OCI-LY3 (cell line): ENCODE results near the gene AMELX.

ENCODE experiments used
- H2AFZ ChIP-seq: fragments of 200-600, 300-600 bp; shearing (Covaris generic); 2 replicates; pipeline ENCODE4 v1.6.0; 2014; ENCODE audit warnings: antibody characterized with exemption, low read depth, low read length
- H3K27ac ChIP-seq: fragments of 200-600, 300-600 bp; sonication (generic); 2 replicates; pipeline ENCODE4 v1.5.1; 2014; ENCODE audit warnings: mild to moderate bottlenecking, low read length, moderate library complexity, mixed read lengths
- H3K27me3 ChIP-seq: fragments of 200-600, 300-600 bp; sonication (generic); 2 replicates; pipeline ENCODE4 v1.6.1; 2014; ENCODE audit warnings: low read depth, low read length, mixed read lengths
- H3K36me3 ChIP-seq: fragments of 200-600, 300-600 bp; sonication (generic); replicated peaks from 2 replicates; pipeline ENCODE3; 2014; ENCODE audit warnings: low read depth, low read length, mixed read lengths
- H3K4me1 ChIP-seq: fragments of 300-600, 200-600 bp; sonication (generic); 2 replicates; pipeline ENCODE4 v1.6.1; 2014; ENCODE audit warnings: low read length, mixed read lengths
- H3K4me2 ChIP-seq: fragments of 200-600, 300-600 bp; sonication (generic); 2 replicates; pipeline ENCODE4 v1.6.1; 2014; ENCODE audit warnings: low read length, mixed read lengths
- H3K4me3 ChIP-seq: fragments of 300-600, 200-600 bp; sonication (generic); 2 replicates; pipeline ENCODE4 v1.5.1; 2014; ENCODE audit warnings: antibody characterized with exemption, mild to moderate bottlenecking, low read length, moderate library complexity
- H3K79me2 ChIP-seq: fragments of 300-600, 200-600 bp; shearing (Covaris generic); 2 replicates; pipeline ENCODE4 v1.6.1; 2014; ENCODE audit warnings: mild to moderate bottlenecking, low read length, mixed read lengths
- H3K9ac ChIP-seq: fragments of 300-600, 200-600 bp; shearing (Covaris generic); 2 replicates; pipeline ENCODE4 v1.6.0; 2014; ENCODE audit warnings: mild to moderate bottlenecking, low read length, moderate library complexity
- H3K9me3 ChIP-seq: fragments of 200-600, 300-600 bp; shearing (Covaris generic); 2 replicates; pipeline ENCODE4 v1.6.1; 2014; ENCODE audit warnings: low read length, mixed read lengths; ENCODE audit not compliant: insufficient read depth
- H4K20me1 ChIP-seq: fragments of 200-600, 300-600 bp; sonication (generic); 2 replicates; pipeline ENCODE4 v1.6.1; 2016; ENCODE audit warnings: low read length, mixed read lengths; ENCODE audit not compliant: insufficient read depth
- EZH2phosphoT487 ChIP-seq: fragments of 200-600 bp; shearing (Covaris generic); IDR thresholded peaks from 2 replicates; pipeline ENCODE4 v1.6.1; 2018; ENCODE audit warnings: antibody characterized with exemption, mixed run types, low read depth
- TF ChIP-seq, protein P1 (sequence below): fragments of 200-600, 300-600 bp; sonication (generic); IDR thresholded peaks from 2 replicates; pipeline ENCODE4 v1.5.1; 2014; ENCODE audit warnings: antibody characterized with exemption, low read length, low read depth

Gene AMELX

DNA sequence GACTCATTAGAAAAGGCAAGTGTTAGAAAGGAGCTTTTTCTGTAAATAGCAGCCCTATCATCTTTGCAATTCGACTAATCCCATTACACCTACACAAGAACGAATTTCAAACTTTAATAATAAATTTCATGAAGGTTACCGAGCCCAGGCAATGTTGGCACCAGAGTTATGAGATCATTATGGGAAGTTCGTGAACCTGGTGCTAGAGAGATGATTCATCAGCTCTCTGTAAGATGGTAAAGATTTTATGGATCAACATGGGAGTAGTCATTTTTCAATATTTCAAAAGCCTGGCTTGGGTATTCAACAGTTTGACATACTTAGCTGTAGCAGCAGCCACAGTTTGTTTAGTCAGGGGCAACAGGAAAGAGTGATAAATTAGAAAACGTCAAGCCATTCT lies 35.8 kb downstream of the AMELX start:
- H4K20me1 ChIP-seq = no peaks in the 10 kb centered on the region
- H3K36me3 ChIP-seq = no peaks in the 10 kb centered on the region
- no peak overlapping the region for H2AFZ ChIP-seq
- TF ChIP-seq, protein P1, sequence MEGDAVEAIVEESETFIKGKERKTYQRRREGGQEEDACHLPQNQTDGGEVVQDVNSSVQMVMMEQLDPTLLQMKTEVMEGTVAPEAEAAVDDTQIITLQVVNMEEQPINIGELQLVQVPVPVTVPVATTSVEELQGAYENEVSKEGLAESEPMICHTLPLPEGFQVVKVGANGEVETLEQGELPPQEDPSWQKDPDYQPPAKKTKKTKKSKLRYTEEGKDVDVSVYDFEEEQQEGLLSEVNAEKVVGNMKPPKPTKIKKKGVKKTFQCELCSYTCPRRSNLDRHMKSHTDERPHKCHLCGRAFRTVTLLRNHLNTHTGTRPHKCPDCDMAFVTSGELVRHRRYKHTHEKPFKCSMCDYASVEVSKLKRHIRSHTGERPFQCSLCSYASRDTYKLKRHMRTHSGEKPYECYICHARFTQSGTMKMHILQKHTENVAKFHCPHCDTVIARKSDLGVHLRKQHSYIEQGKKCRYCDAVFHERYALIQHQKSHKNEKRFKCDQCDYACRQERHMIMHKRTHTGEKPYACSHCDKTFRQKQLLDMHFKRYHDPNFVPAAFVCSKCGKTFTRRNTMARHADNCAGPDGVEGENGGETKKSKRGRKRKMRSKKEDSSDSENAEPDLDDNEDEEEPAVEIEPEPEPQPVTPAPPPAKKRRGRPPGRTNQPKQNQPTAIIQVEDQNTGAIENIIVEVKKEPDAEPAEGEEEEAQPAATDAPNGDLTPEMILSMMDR = no peak
- TF ChIP-seq EZH2phosphoT487 = no peak
- H3K4me1 ChIP-seq = no peaks in the 10 kb centered on the region
- H3K79me2 ChIP-seq = no peaks in the 10 kb centered on the region
- no peak overlapping the region for H3K9ac ChIP-seq
- H3K27me3 ChIP-seq = no peaks in the 10 kb centered on the region
- no peak overlapping the region for H3K4me3 ChIP-seq
- no peak overlapping the region for H3K4me2 ChIP-seq
- H3K27ac ChIP-seq = no peak overlapping the region
- no peaks in the 10 kb centered on the region for H3K9me3 ChIP-seq

DNA sequence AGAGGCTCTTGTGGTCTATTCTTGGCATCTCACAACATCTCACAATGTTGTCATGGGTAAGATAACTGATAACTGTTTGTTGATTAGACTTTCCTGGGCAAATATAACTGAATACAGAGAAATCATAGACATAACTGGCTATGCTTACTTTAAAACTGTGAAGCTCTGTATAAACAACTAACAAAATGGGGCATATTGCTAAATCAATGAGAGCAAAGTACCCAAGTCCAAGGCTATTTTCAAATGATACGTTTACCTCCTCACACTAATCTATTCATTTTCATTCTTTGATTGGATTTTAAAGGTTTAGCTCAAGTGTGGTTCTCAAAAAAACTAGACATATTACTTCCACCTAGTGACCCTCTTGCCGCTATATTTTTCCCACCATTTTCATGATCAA lies 38.6 kb downstream of the AMELX start:
- Histone ChIP-seq H3K4me3 (no peak overlapping the region), H3K4me1 (no peaks in the 10 kb centered on the region), H3K27me3 (no peaks in the 10 kb centered on the region), H3K36me3 (no peaks in the 10 kb centered on the region), H3K27ac (no peak overlapping the region), H3K9ac (no peak overlapping the region), H3K4me2 (no peak overlapping the region), H4K20me1 (no peaks in the 10 kb centered on the region), H3K79me2 (no peaks in the 10 kb centered on the region), H2AFZ (no peak overlapping the region), H3K9me3 (no peaks in the 10 kb centered on the region)
- TF ChIP-seq, protein P1 = no peak
- no peak for TF ChIP-seq EZH2phosphoT487

DNA sequence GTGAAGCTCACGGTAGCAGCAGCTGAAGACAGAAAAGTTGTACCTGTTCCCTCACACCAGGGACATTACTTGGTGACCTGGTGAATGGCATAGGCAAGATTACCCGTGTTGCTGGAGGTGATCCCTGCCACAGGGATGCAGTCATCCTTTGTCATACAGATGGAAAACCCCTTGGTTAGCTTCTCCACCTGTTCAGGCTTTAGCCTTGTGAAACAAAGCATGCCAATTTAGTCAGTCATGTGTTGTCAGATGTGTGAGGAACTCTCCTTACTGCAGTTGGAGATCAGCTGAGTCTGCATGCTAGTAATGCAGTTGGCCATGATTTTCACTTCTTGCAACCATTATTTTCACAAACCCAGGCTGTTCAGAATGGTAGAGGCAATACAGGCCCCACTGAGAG lies 41.0 kb downstream of the AMELX start:
- no peaks in the 10 kb centered on the region for H3K27me3 ChIP-seq
- no peak overlapping the region for H3K9ac ChIP-seq
- H3K4me2 ChIP-seq = no peak overlapping the region
- no peak overlapping the region for H3K27ac ChIP-seq
- no peaks in the 10 kb centered on the region for H3K9me3 ChIP-seq
- no peak overlapping the region for H2AFZ ChIP-seq
- H3K4me3 ChIP-seq = no peak overlapping the region
- no peak for TF ChIP-seq EZH2phosphoT487
- TF ChIP-seq, protein P1 = no peak
- no peaks in the 10 kb centered on the region for H4K20me1 ChIP-seq
- no peaks in the 10 kb centered on the region for H3K4me1 ChIP-seq
- H3K79me2 ChIP-seq = no peaks in the 10 kb centered on the region
- H3K36me3 ChIP-seq = no peaks in the 10 kb centered on the region

DNA sequence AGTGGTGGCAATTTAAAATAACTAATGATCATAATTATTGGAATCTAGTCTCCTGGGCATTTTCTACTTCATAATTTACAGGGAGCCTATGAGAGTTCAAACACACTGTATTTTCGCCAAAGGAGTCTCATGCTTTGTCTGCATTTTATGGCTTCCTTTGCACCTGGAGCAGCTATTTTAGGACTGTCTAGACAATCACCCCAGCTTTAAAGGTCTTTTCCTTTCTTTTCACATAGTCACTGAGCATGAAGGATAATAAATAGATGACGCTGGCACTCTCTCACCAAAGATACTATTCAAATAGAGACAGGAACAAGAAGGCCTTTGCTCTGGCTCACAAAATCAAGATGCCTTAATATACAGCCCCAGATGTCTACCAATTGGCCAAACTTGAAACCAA lies 43.0 kb downstream of the AMELX start:
- Histone ChIP-seq H3K4me2 (no peak overlapping the region), H3K9ac (no peak overlapping the region), H3K9me3 (no peaks in the 10 kb centered on the region), H3K79me2 (no peaks in the 10 kb centered on the region), H3K4me1 (peaks cover 2% of the 10 kb centered on the region), H3K27ac (no peak overlapping the region), H3K36me3 (no peaks in the 10 kb centered on the region), H3K4me3 (no peak overlapping the region), H3K27me3 (no peaks in the 10 kb centered on the region), H2AFZ (no peak overlapping the region), H4K20me1 (no peaks in the 10 kb centered on the region)
- TF ChIP-seq, protein P1 = no peak
- no peak for TF ChIP-seq EZH2phosphoT487
